ENCODE data around the gene PLEKHM3. TPM values are rescaled to one million over a fixed set of nuclear protein-coding genes. Genes with fewer than 3 reads are reported as not detected.

Gene PLEKHM3, protein sequence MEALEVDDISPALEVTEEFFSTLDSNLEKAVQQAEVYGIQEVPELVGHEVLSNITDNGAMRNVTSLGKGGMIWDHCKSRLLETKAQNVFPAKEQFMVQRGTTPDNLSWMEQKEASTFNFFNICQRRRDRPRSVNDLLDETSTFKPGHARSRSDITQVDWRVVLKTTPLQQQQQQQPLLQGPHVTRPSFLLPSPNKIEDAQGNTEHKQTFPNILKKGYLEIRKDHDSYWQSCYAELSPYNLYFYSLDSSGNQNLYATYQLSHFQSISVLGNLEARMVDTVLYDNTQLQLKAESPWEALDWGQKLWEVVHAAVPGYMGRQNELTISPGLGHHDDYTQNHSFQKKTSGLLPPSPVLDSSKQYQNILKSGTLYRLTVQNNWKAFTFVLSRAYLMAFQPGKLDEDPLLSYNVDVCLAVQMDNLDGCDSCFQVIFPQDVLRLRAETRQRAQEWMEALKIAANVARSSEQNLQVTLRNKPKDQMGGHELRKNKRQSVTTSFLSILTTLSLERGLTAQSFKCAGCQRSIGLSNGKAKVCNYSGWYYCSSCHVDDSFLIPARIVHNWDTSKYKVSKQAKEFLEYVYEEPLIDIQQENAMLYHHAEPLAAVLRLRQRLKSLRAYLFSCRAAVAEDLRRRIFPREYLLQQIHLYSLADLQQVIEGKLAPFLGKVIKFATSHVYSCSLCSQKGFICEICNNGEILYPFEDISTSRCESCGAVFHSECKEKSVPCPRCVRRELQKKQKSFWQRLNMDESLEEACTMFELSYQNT
- total RNA-seq (2014; rRNA removed; shearing (Covaris generic)), result 5.5 and 7.8 TPM in 2 replicates
- polyA plus RNA-seq (2015; cell fraction: cytosol; rRNA removed), result 4.8 and 6.1 TPM in 2 replicates
- polyA plus RNA-seq (2015; cell fraction: nucleus; rRNA removed), result 3.6 and 6.5 TPM in 2 replicates

DNA sequence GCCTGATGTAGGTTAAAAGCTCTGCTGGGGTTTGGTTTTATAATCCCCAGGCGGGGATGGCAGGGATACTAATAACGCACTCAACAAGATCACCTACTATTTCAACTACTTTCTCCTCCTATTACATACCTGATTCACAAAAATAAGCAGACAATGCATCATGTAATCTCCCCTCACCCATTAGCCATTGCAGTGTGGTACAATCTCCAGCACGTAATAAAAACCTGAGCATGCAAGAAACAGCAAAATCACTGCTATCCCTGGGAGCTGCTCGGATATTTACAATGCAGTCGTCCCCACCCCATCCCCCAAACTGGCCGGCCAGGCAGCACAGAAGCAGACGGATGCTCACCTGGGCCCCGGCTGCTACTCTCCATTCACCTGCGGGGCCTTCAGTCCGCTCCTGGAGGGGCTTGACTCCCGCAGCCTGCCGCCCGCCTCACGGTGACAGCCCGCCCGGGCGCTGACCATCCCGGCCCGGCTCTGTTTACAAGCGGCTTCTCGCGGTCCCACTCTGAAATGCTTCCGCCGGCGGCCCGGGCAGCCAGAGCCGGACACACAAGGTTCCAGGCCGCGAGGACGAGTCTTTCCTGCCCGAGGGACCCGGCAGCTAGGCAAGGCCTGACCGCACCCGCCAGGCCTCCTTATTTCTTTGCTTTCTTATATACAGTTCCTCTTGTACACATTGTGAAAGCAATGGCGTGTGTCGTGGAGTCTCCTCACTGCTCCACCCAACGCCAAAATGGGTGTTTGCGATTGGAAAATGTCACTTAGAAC is at the start of gene PLEKHM3:
PLEKHM3 (minus strand) TSS at position 491 of the 777 bp plus-strand sequence. CDS start 23,888 bp downstream, outside the sequence.
- peak; percentile 79 for DNase-seq (ENCODE audit: low read depth)

DNA sequence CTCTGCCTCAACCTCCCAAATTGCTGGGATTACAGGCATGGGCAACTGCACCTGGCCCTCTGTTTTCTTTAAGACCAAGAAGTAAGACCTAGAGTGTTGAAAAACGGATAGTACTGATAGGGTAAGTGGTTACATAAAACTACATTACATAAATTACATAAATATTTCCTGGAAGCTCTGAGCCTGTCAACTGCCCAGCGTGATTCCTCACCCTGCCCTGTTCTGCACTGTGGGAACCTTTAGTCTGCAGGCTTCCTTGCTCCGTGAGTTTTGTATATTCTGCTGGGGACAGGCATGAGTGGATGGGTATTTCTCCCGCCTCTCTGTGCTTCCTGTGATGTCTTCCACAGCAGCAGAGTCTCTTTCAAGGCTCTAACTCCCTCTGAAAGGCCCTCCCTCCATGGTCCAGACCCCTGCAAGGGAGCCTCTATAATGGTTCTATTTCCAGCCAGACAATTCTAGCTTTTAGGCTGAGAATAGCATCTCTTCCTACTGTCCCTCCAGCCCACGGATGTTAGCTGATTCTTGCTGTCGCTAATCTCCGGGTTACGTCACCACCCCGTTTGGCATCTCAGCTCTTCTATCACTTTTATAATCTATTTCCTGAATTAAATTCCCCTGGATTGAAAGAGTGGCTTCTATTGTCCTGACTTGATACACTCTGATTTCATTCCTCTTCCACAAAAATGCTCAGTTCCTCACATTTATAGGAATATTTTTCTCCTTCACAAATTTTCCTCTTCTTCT is 49.5 kb upstream of the PLEKHM3 start:
- DNase-seq (ENCODE audit: low read depth), result no peak

DNA sequence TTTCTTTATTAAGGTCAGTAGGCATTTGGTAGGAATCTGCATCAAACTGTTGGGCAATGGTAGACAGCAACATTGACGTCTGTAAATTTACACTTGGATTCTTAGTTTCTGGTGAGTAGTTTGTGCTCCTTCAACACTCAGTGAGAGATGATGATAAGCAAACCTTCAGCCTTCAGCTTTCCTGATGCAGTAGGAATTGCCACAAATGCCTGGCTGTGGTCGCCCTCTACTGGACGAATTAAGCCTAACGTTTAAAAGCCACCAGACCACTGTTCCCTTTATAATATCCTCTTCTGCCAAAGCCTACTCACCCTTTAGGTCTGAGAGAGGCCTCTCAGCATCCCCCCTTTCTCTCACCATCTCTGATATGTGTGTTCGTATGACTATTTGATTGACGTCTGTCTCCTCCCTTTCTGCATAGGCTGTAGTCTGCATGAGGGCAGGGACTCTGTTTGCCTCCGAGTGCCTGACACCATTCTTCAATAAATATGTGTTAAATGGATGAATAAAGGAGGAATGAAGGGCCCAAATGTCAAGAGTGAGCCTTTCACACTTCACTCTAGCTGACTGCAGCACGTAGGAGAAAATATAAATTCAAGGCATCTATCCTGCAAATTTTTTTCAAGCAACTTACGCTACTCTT is 47.0 kb upstream of the PLEKHM3 start:
- peak; percentile 74 for DNase-seq (ENCODE audit: low read depth)

DNA sequence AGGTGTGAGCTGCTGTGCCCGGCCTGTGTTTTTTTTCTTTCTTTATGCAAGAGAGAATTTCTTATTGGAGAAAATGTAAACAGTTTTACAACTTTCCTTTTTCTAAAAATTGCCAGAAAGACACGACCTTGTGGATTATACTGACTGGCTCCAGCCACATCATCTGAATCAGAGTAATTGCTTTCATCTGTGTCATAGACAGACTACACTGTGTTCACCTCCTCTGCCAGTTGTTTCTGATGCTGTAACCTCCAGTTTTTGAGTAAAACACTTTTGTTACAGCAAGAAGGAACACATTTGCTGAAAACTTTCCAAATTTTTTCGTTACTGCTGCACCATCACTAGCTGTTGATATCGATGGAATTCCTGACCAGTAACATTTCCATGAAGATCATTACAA is 43.9 kb upstream of the PLEKHM3 start:
- DNase-seq (ENCODE audit: low read depth), result no peak

DNA sequence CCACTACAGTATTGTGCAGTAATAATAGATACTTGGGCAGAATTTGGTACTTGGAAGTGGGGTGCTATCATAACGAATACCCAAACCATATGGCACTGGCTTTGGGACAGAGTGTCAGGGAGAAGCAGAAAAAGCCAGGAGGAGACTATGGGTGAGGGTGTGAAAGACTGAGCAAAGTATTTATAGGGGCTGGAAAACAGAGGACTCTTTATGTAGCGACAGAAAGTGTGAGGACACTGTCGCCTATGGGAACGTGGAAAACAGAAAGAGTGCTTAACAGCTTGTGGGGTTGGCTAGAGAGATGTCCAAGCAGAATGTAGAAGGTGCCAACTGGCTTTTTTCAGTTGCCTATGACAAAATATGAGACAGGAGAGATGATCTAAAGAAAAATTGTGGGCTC is 40.7 kb upstream of the PLEKHM3 start:
- no peak for DNase-seq (ENCODE audit: low read depth)

DNA sequence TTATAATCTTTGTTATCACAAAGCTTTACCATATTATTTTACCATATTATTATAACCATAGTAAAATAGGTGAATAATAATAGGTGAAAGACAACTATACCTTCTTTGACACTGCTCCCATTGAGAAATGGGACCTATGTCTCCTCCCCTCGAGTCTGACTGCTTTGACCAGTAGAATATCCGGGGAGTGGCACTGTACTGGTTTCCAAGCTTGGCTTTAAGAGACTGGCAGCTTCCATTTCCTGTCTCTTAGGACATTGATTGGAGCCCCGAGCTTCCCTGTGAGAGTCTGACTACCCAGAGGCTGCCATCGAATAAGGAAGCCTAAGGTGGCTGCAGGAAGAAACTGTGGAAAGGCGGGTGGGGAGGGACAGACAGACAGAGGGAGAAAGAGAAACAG is 40.1 kb upstream of the PLEKHM3 start:
- no peak for DNase-seq (ENCODE audit: low read depth)

DNA sequence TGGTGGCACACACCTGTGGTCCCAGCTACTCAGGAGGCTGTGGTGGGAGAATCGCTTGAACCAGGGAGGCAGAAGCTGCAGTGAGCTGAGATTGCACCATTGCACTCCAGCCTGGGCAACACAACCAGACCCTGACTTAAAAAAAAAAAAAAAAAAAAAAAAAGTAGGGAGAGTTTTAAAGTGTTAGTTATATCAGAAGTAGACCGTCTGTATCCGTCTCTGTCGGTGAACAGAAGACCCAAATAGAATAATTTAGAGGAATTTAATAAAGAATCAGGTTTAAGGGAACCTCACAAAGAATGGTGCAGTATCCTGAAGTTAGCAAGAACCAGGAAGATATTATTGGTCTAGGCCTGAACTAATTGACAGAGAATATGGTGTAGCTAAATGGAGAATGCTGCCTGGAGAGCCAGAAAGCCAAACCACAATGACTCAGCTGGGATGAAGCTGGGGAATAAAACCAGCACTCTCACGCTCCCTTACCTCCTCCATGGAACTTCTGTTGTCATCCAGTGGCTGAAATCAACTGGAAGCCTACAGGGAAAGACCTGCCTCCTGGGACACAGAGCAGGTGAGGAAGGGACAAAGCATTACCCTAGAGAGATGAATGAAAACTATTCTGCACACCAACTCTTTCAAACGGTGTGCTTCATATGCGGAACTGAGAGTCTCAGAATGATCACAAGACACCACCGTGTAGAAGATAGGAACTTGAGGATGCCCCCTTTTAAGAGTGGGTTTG is 39.1 kb upstream of the PLEKHM3 start:
- peak; percentile 92 for DNase-seq (ENCODE audit: low read depth)

DNA sequence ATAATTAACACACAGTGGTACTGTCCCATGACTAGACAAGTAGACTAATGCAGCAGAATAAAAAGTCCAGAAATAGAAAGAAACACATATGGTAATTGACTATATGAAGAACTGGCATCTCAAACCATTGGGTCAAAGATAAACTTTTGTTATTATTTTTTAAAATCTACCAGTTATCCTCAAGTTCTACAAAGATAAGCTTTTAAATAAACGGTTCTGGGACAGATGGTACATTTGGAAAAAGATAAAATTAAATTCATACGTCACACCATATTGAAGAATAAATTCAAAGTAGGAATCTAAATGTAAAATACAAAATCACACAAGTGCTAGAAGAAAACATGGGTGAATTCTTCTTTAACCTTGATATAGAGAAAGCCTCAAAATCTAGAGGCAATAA is 37.6 kb upstream of the PLEKHM3 start:
- DNase-seq (ENCODE audit: low read depth), result no peak

DNA sequence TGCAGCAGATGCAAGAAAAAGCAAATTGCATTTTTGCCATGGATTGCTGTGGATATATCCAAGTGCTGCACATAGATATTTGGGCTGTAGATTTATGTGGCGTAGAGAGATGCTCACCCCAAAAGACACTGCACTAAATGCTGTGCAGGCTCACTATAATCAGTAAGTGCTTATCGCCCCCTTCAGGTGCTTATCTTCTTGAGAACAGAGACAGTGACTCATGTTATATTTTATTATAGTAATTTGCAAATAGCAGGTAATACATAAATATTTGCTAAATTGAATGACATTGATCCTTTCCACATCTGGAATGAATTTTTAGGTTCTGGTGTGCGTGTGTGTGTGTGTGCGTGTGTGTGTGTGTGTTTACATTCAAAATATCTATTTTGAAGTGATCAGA is 36.8 kb upstream of the PLEKHM3 start:
- DNase-seq (ENCODE audit: low read depth), result peak; percentile 23

DNA sequence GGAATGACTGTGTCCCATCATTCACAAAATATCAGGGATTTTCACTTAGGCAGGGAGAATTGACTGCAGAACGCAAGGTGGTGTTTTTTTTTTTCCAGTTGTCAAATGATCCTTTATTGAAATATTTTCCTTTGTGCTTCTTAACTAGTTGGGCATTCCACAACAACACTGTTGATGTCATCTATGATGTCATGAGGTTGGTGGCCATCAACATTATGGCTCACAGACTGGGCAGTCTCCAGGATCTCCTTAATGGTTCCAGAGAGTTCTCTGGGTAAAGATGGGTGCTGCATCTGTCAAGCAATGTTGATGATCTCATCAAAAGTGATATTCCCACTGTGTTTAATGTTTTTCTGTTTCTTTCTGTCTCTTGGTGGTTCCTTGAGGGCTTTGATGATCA is 31.8 kb upstream of the PLEKHM3 start:
- no peak for DNase-seq (ENCODE audit: low read depth)

DNA sequence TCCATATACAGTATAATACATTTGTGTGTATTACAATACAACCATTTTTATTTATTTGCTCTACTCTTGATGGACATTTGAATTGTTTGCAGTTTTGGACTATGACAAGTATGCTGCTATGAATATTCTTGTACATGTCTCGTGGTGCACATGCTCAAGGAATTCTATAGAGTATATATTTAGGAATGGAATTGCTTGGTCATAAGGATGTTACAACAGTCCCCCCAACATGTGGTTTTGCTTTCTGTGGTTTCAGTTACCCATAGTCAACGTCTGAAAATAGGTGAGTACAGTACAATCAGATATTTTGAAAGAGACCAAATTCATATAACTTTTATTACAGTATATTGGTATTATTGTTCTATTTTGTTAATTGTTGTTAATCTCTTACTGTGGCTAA is 24.1 kb upstream of the PLEKHM3 start:
- DNase-seq (ENCODE audit: low read depth), result no peak

DNA sequence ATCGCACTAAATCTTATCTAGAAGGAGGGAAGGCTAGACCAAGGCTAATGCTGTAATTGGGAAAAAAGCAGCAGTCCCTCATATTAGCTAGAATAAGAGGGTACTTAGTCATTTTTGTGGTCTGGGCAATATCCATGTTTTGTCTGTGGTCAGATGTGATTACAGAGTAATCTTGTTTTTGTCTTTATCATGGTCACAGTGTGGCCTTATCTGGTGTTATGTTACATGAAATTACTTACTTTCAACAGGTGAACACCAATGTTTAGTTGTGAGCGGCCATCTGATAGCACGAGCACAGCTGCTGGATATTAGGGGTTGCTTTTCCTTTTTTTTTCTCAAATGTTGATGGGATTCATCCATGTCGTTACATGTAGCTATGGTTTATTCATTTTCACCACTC is 23.7 kb upstream of the PLEKHM3 start:
- no peak for DNase-seq (ENCODE audit: low read depth)

DNA sequence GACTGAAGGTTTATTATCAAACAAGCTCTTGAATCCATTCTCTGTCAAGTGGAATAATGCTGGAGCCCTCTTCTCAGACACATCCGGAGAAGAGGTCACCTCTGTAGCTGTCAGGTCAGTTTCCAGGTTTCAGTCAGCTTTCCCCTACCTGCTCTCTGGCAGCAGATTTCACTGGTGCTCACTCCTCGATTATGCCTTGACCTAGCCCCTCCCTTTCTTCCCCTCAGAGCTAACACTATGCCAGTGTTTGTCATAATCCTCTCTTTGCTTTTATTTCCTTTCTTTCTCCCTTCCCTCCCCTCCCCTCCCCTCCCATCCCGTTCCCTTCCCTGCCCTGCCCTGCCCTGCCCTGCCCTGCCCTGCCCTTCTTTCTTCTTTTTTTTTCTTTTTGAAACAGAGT is 22.5 kb upstream of the PLEKHM3 start:
- DNase-seq (ENCODE audit: low read depth), result no peak

DNA sequence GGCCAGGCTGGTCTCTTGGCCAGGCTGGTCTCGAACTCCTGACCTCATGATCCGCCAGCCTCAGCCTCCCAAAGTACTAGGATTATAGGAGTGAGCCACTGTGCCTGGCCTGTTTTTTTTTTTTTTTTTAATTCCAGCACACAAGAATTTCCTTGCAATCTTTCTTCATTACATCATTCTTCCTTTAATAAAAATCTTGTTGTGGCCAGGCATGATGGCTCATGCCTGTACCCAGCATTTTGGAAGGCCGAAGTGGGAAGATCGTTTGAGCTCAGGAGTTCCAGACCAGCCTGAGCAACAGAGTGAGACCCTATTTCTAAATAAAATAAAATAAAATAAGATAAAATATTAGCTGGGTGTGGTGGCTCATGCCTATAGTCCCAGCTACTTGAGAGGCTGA is 21.4 kb upstream of the PLEKHM3 start:
- DNase-seq (ENCODE audit: low read depth), result peak; percentile 47

DNA sequence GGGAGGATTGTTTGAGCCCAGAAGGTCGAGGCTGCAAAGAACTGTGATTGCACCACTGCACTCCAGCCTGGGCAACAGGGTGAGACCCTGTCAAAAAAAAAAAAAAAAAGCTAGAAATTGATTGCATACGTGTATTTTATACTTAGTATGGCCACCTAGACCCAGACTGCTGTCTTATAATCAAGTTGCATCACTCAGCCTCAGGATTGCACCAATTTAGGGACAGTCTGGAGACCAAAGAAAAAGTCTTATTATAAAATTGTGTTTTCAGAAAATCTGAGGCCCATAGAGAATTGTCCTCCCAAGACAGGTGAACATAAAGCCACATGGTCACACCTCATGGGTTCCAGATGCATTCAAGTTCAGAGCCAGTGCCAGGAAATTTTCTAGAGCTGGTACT is 17.1 kb upstream of the PLEKHM3 start:
- no peak for DNase-seq (ENCODE audit: low read depth)

DNA sequence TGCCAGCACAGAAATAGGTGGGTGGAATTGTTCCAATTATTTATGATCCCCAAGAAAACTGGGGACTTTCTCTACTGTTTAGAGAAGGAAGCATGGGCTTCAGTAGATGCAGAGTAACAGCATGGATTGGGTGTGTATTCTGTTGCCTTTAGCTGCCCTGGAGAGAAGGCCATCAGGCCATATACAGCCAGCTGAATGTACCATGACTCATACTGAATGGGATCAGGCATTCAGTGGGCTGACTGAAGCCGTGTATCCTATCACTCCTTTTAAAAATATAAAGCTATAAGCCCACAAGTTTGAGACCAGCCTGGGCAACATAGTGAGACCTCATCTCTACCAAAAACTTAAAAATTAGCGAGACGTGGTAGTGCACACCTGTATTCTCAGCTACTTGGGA is 16.7 kb upstream of the PLEKHM3 start:
- peak; percentile 49 for DNase-seq (ENCODE audit: low read depth)

DNA sequence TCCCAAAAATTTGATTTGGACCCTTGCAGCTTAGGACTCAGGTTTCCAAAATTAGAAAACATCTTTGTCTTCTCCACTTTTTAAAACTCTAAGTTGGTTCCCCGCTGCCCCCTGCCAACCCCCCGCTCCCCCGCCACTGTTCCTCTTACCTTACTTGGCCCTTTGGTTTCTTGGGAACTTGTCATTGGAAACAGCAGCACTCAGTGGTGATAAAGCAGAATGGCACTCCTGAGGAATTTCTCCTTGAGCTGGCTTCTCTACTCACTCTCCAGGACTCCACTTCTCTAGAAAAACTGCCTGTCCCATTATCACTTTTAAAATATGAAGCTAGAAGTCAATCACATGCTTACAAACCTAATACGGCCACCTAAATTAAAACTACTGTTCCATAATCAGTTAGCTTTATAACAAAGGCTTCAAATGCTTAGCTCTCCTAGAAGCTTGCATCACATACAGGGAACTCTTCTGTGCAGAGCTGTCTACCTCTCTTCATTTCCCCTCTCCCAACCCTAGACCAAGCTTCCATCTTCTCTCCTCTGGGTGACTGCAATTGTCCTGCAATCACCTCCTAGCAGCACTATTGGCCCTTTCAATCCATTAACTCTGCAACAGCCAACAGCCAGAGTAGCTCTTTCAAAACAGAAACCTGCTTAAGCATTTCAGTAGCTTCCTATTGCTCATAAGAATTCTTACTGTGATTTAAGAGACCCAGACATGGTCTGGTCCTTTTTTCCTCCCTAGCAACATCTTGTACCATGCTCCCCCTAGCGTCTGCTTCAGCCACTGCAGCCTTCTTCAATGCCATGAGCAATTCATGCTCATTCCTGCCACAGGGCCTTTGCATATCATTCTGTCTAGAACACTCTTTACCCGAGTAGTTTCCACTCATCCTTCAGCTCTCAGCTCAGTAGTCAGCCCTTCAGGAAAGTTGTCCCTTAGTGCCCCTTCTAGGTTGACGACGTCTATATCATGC is 15.2 kb upstream of the PLEKHM3 start:
- peak; percentile 71 for DNase-seq (ENCODE audit: low read depth)

DNA sequence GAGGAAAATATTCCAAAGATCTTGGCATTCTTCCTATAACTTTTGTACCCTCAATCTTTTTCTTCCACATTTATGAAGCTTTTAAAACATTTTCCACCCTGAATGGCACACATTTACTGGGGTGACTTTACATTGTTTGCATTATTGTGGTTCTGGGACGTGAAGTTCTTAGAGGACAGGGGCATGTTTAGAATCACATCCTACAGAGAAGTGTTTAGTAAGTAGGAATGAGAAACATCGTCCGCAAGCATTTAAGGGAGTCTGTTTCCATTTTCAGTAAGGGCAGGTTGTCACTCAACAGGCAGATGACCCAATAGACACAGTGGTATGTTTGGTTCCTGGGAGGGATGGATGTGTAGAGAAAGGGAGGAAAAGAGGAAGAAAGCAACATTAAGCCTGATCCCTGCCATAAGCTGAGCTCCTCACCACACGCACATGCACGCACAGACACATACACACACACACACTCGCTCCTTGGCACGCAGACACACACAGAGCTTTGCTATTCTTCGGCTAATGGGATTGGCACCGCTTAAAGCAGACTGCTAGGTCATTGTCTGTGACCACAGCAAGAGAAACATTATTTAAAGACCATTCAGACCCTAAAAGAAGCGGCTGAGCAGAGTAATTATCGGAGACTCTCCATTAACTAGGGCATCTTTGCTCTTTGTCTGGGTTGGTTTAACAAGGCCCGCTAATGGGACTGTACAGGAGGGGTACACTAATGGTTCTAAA is 14.2 kb upstream of the PLEKHM3 start:
- DNase-seq (ENCODE audit: low read depth), result no peak

All from HT1080 (cell line).